NB4 (cell line): ENCODE measurements around the gene CLCF1.

Source experiments
- DNase-seq: peaks from one replicate; pipeline ENCODE4 v3.0.0; 2010; ENCODE audit warnings: low read depth
- H3K4me3 ChIP-seq: one replicate; pipeline ENCODE4 v1.5.1; 2011; ENCODE audit warnings: mild to moderate bottlenecking, low read depth, low read length, moderate library complexity
- CTCF ChIP-seq: IDR thresholded peaks from one replicate; pipeline ENCODE4 v1.5.1; 2012; ENCODE audit warnings: low read depth, low read length
- MYC ChIP-seq: IDR thresholded peaks from 2 replicates; pipeline ENCODE4 v1.6.1; 2011; ENCODE audit warnings: low read depth, low read length
- POLR2A ChIP-seq: IDR thresholded peaks from 2 replicates; pipeline ENCODE4 v1.6.1; 2011; ENCODE audit warnings: mild to moderate bottlenecking; ENCODE audit not compliant: insufficient read length; ENCODE audit errors: extremely low read depth
- TF ChIP-seq, protein P1 (sequence below): IDR thresholded peaks from 2 replicates; pipeline ENCODE4 v1.6.1; 2011; ENCODE audit warnings: low read depth, low read length

CLCF1 gene

GRCh38 chr11:67396587-67397389 is 23.4 kb upstream of the CLCF1 start:
- TF ChIP-seq MYC = no peak
- TF ChIP-seq, protein P1, sequence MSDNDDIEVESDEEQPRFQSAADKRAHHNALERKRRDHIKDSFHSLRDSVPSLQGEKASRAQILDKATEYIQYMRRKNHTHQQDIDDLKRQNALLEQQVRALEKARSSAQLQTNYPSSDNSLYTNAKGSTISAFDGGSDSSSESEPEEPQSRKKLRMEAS = no peak
- no peak for TF ChIP-seq POLR2A
- TF ChIP-seq CTCF = no peak
- DNase-seq = peak; percentile 51
- no peak overlapping the region for H3K4me3 ChIP-seq

DNA sequence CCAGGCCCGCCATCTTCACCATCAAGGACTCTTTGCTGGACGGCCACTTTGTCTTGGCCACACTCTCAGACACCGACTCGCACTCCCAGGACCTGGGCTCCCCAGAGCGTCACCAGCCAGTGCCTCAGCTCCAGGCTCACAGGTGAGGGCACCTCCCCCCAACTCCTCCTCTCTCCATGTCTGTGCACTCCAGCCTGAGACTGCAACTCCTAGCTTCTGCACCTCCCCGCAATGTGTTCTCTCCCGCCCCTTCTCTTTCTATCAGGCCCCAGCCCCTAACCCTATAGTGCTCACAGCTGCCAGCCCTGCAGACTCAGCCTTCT is 22.8 kb upstream of the CLCF1 start:
- H3K4me3 ChIP-seq = no peak overlapping the region
- TF ChIP-seq, protein P1 = no peak
- no peak for TF ChIP-seq CTCF
- no peak for TF ChIP-seq POLR2A
- DNase-seq = no peak

GRCh38 chr11:67395555-67396258 is 22.3 kb upstream of the CLCF1 start:
- DNase-seq = no peak
- no peak overlapping the region for H3K4me3 ChIP-seq
- no peak for TF ChIP-seq MYC
- TF ChIP-seq CTCF = no peak
- TF ChIP-seq, protein P1 = no peak
- no peak for TF ChIP-seq POLR2A

DNA sequence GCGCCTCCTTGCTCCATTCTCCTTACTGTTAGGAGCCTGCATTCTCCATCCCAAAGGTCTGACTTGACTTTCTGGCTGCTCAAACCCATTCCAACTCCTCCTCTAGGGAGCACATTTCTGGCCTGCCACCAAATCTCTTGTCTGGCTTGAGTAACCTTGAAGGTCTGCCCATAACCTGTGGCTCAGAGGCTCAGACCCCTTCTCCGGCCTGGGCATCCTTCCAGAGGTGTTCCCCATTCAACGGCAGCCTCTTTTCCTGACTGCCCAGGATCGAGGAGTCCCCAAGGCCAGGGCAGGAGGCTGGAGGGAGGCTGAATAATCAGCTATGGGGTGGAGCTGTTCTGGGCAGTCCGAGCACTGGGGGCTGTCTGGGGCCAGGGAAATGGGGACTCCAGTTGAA is 20.6 kb upstream of the CLCF1 start:
- TF ChIP-seq CTCF = no peak
- TF ChIP-seq POLR2A = no peak
- TF ChIP-seq MYC = no peak
- no peak for DNase-seq
- H3K4me3 ChIP-seq = no peak overlapping the region

- no peak overlapping the region for H3K4me3 ChIP-seq
- TF ChIP-seq, protein P1 = no peak
- TF ChIP-seq CTCF = no peak
- no peak for TF ChIP-seq POLR2A
- TF ChIP-seq MYC = no peak
- no peak for DNase-seq
Observed at GRCh38 chr11:67393437-67393836, 20.0 kb upstream of the CLCF1 start.
